Gastroesophageal sphincter (tissue), 4 donors: ENCODE measurements around the gene ETS1. TPM values are rescaled to one million over a fixed set of nuclear protein-coding genes. Genes with fewer than 3 reads are reported as not detected.

Experiments
- ATAC-seq: fragments of 150-250 bp; one replicate; pipeline ENCODE4 v1.9.1; 2016; ENCODE audit warnings: mild to moderate bottlenecking, moderate library complexity
- H3K27ac ChIP-seq, 4 donors: fragments of 200-600 bp; sonication (generic) in 3 of 4; 1 replicate in 3 of 4; 2 replicates in 1 of 4; pipeline ENCODE4 v1.5.1; 2016 to 2019
- H3K27me3 ChIP-seq: fragments of 200-600 bp; sonication (generic); one replicate; pipeline ENCODE4 v1.5.1; 2019
- H3K36me3 ChIP-seq, 2 donors: fragments of 200-600 bp; sonication (generic); one replicate each; pipeline ENCODE4 v1.5.1; 2019; ENCODE audit warnings: control low read depth in 1 of 2
- H3K4me1 ChIP-seq, 3 donors: fragments of 200-600 bp; sonication (generic); 1 replicate in 2 of 3; 2 replicates in 1 of 3; pipeline ENCODE4 v1.5.1; 2016 to 2019; ENCODE audit warnings: control low read depth in 2 of 3
- H3K4me3 ChIP-seq, 2 donors: fragments of 200-600 bp; sonication (generic); one replicate each; pipeline ENCODE4 v1.5.1; 2019; ENCODE audit warnings: mild to moderate bottlenecking in 1 of 2, moderate library complexity in 1 of 2
- H3K9me3 ChIP-seq, 3 donors: fragments of 200-600 bp; sonication (generic); one replicate each; pipeline ENCODE4 v1.5.1; 2017 to 2019; ENCODE audit warnings: control low read depth in 2 of 3
- CTCF ChIP-seq, 4 experiments: fragments of 200-600 bp in 2 of 4; fragments of 450-650 bp in 2 of 4; sonication (generic) in 1 of 4; IDR thresholded peaks; one replicate each; pipeline ENCODE4 v1.5.1; 2017 to 2019; ENCODE audit warnings: antibody characterized with exemption in 4 of 4, mild to moderate bottlenecking in 2 of 4, moderate library complexity in 2 of 4
- EP300 ChIP-seq: sonication (generic); formaldehyde crosslinking; IDR thresholded peaks from one replicate; pipeline ENCODE4 v1.6.1; 2017; ENCODE audit warnings: antibody characterized with exemption, mild to moderate bottlenecking
- POLR2A ChIP-seq, 2 donors: fragments of 450-650 bp; IDR thresholded peaks; one replicate each; pipeline ENCODE4 v1.6.1; 2017; ENCODE audit warnings: antibody characterized with exemption in 2 of 2, mild to moderate bottlenecking in 2 of 2, moderate library complexity in 1 of 2
- POLR2AphosphoS5 ChIP-seq: sonication (generic); formaldehyde crosslinking; IDR thresholded peaks from one replicate; pipeline ENCODE4 v1.6.1; 2017; ENCODE audit warnings: antibody characterized with exemption
- WGBS, 2 donors: methylation state at CpG; one replicate each; pipeline ENCODE4 v1.1.5; 2018; ENCODE audit warnings: low coverage in 1 of 2; 5-methylcytosine and 5-hydroxymethylcytosine counted together
- total RNA-seq, 4 donors: library from RNA; depleted of rRNA; stranded (reverse); fragments of >200 nt; gene quantifications; one replicate each; pipeline ENCODE4 v1.1.0, GENCODE V29; 2016

The ETS1 gene
- total RNA-seq, 4 donors from 2014 or later: 32.2 to 65.2 (median 51.0) TPM

DNA sequence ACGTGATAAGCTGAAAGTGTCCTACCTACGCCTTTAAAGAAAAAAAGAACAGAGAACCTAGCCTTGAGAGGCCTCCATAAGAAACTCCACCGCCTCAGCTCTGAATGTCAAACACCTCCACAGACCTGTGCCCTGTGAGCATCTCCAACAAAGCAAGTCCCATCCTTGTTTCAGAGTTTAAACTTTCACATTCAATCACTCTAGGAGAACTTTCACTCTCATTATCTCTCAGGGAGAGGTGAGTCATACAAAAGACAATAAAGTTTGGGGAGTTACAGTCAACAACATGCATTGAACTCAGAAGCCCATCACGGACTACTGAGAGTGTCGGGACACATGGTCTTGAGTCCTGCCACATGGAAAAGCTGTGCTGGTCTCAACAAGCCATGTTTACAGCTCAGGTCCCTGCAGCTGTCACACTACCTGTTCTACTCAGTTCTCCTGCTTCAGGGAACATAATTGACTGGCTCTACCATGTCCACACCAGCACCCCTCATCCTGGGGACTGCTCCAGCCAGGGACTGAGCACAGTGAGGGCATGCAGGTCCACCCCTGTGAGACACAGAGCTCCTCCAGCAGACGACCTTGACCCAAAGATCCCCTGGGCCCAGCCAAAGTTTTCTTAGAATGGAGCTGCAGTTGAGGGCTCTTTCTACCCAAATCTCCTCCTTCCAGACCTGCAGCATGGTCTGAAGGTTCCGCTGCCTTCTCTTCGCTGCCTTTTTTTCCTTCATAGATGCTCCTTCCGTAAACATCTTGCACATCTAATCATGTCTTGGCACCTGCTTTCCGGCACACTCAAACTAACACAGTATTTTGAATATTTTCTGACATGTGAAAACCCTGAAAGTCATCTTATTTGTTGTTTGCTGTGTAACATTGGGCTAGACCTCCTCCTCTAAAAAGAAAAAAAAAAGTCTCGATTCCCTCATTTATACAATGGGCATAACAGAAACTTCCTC is 114.9 kb downstream of the ETS1 start:
- no peaks in the 10 kb centered on the region for H3K27me3 ChIP-seq
- WGBS, 2 donors: 73 to 85% methylated on average over 8 to 11 of the region's 11 CpGs
- TF ChIP-seq EP300 (no peak), POLR2A (IDR thresholded peaks at IDR 0.05) (no peak), CTCF (IDR thresholded peaks at IDR 0.05) (no peak), POLR2AphosphoS5 (no peak)
- peaks cover 0 to 46% of the 10 kb centered on the region in 2 donors for H3K36me3 ChIP-seq
- no peaks in the 10 kb centered on the region for H3K9me3 ChIP-seq
- peak overlapping the region in 3 of 4 donors; percentile 3 to 33 (median 12) for H3K27ac ChIP-seq
- no peak for ATAC-seq
- no peak overlapping the region for H3K4me3 ChIP-seq
- peaks cover 0 to 91% (median 28%) of the 10 kb centered on the region in 3 donors for H3K4me1 ChIP-seq

DNA sequence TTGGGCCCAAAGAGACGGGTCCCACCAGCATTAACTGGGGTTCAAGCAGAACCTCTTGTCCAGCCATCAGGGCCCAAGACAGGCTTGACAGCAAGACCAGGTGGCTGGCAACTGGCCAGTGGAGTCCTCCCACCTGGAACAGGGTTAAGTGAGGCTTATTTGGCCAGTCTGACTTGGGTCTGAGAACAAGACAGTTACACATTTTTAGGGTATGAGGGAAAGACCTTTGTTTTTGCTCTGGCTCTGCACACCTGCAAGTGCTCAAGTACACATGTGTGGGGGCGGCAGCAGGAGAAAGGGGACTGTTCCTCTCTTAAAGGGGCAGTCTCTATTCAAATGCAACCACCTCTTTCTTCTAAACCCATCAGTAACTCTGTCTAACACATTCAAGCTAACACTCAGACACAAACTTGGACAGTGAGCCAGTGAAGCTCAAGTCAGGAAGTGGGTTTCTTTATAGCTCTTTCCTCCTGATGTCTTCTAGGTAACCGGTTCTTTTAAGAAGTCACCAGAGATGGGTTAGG is 116.2 kb downstream of the ETS1 start:
- TF ChIP-seq POLR2AphosphoS5 (no peak), EP300 (no peak), POLR2A (IDR thresholded peaks at IDR 0.05) (no peak), CTCF (IDR thresholded peaks at IDR 0.05) (no peak)
- Histone ChIP-seq H3K9me3 (no peaks in the 10 kb centered on the region), H3K36me3 (peaks cover 0 to 33% of the 10 kb centered on the region in 2 donors), H3K4me1 (peaks cover 0 to 91% (median 34%) of the 10 kb centered on the region in 3 donors), H3K27ac (peak overlapping the region in 1 of 4 donors; percentile 49), H3K4me3 (no peak overlapping the region), H3K27me3 (no peaks in the 10 kb centered on the region)
- WGBS, 2 donors: 73 to 87% methylated on average over 2 to 3 of the region's 3 CpGs
- no peak for ATAC-seq

- peaks cover 0 to 91% (median 33%) of the 10 kb centered on the region in 3 donors for H3K4me1 ChIP-seq
- ATAC-seq: no peak
- H3K36me3 ChIP-seq: peaks cover 0 to 29% of the 10 kb centered on the region in 2 donors
- no peak overlapping the region for H3K4me3 ChIP-seq
- H3K9me3 ChIP-seq: no peaks in the 10 kb centered on the region
- no peak overlapping the region for H3K27ac ChIP-seq
- no peaks in the 10 kb centered on the region for H3K27me3 ChIP-seq
- TF ChIP-seq POLR2A (IDR thresholded peaks at IDR 0.05) (no peak), POLR2AphosphoS5 (no peak), CTCF (IDR thresholded peaks at IDR 0.05) (no peak)
- WGBS, 2 donors: 75 to 90% methylated on average over 5 of the region's 5 CpGs
These were observed 117.3 kb downstream of the ETS1 start for GRCh38 chr11:128470081-128470480.

DNA sequence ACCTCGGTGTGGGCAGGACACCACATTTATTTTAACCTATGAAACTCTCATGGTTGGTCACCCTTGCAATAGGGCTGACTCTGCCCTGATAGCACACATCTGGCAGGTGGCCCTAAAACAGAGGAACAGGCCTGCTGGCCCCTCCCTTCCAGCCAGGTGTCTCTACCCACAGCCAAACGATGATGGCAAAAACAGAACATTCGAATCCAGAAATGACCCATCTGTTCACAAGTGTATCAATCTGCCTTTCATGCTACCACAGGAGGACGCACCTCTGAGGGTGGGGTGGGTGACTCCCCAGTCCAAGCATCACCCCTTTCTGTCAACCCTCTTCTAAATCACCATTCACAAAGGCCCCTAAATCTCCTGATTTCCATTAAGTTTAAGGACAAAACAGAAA is 118.1 kb downstream of the ETS1 start:
- WGBS, 2 donors: 71 to 80% methylated on average over 1 to 4 of the region's 4 CpGs
- Histone ChIP-seq H3K27ac (peak overlapping the region in 2 of 4 donors; percentile 31 to 75), H3K9me3 (no peaks in the 10 kb centered on the region), H3K27me3 (no peaks in the 10 kb centered on the region), H3K4me3 (no peak overlapping the region), H3K36me3 (peaks cover 0 to 29% of the 10 kb centered on the region in 2 donors), H3K4me1 (peaks cover 0 to 91% (median 30%) of the 10 kb centered on the region in 3 donors)
- no peak for ATAC-seq
- TF ChIP-seq POLR2AphosphoS5: no peak
- no peak for TF ChIP-seq POLR2A (IDR thresholded peaks at IDR 0.05)
- TF ChIP-seq CTCF (IDR thresholded peaks at IDR 0.05): no peak
- no peak for TF ChIP-seq EP300
